ENCODE measurements around the gene NOXO1. TPM values are rescaled to one million over a fixed set of nuclear protein-coding genes. Genes with fewer than 3 reads are reported as not detected.

NOXO1 gene
- total RNA-seq, 2 experiments from 2014 or later, result 0.31 TPM; not detected in 1

DNA sequence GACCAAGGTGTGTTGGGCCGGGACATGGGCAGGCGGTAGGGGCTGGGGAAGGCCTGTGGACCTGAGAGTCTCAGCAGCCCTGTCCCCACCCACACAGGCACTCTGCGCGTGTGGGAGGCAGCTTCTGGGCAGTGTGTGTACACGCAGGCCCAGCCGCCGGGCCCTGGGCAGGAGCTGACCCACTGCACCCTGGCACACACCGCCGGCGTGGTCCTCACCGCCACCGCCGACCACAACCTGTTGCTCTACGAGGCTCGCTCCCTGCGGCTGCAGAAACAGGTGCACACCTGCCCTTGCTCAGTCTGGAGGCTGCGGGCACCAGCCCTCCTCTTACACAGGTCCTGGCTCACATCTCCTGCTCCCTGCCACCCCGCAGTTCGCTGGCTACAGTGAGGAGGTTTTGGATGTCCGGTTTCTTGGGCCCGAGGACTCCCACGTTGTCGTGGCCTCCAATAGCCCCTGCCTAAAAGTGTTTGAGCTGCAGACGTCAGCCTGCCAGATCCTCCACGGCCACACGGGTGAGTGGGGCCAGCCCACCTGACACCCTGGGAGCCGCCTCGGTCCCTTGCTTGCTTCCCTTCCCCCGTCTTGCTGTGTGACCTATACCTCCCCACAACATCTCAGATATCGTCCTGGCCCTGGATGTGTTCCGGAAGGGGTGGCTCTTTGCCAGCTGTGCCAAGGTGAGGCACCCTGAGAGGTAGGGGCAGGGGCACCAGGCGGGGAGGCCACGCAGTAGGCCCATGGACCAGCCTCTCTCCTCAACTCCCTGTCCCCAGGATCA lies 5.6 kb downstream of the NOXO1 start:
- H3K4me3 Mint-ChIP-seq, result no peak overlapping the region

DNA sequence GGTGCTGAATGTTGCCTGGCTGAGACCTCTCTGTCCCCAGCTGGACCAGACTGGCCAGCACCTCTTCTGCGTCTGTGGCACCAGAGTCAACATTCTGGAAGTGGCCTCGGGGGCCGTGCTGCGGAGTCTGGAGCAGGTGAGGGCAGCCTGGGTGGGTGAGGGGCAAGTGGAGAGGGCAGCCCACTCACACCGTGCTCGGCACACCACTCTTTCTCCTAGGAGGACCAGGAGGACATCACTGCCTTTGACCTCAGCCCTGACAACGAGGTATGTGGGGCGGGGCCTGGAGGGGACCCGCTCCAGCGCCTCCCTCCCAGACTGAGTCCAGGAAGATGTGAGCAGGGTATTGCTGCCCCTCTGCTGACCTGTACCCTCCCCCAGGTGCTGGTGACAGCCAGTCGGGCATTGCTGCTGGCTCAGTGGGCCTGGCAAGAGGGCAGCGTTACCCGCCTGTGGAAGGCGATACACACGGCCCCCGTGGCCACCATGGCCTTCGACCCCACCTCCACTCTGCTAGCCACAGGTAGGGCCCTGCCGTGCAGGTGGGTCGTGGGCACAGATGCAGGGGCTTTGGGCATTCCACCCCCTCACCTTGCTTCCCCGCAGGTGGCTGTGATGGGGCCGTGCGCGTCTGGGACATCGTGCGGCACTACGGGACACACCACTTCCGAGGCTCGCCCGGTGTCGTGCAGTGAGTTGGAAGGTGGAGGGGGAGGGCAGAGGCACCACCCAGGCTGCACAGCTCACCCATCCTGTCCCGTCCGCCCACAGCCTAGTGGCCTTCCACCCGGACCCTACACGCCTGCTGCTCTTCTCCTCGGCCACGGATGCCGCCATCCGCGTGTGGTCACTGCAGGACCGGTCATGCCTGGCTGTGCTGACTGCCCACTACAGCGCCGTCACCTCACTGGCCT lies 6.9 kb downstream of the NOXO1 start:
- Mint-ChIP-seq H3K36me3 (ENCODE audit: low read depth) (peaks cover 45% of the 10 kb centered on the region), H3K27ac (no peak overlapping the region), H3K4me3 (no peak overlapping the region), H3K9me3 (no peaks in the 10 kb centered on the region), H3K27me3 (no peaks in the 10 kb centered on the region), H3K4me1 (ENCODE audit: low read depth) (peaks cover 21% of the 10 kb centered on the region)
- DNase-seq (no peak), ATAC-seq (no peak)
- CTCF ChIA-PET, result interaction anchor here (2.0 kb wide), 1 partner anchor 30 kb away, joined by 4 read pairs; no protein-coding TSS in a partner anchor
- TF ChIP-seq, protein P1, sequence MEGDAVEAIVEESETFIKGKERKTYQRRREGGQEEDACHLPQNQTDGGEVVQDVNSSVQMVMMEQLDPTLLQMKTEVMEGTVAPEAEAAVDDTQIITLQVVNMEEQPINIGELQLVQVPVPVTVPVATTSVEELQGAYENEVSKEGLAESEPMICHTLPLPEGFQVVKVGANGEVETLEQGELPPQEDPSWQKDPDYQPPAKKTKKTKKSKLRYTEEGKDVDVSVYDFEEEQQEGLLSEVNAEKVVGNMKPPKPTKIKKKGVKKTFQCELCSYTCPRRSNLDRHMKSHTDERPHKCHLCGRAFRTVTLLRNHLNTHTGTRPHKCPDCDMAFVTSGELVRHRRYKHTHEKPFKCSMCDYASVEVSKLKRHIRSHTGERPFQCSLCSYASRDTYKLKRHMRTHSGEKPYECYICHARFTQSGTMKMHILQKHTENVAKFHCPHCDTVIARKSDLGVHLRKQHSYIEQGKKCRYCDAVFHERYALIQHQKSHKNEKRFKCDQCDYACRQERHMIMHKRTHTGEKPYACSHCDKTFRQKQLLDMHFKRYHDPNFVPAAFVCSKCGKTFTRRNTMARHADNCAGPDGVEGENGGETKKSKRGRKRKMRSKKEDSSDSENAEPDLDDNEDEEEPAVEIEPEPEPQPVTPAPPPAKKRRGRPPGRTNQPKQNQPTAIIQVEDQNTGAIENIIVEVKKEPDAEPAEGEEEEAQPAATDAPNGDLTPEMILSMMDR (IDR thresholded peaks at IDR 0.05), result no peak
- POLR2A ChIA-PET, result interaction anchor here (0.9 to 29.2 kb wide), 6 partner anchors 8 to 16 kb away, joined by 3 to 505 read pairs (median 6); partner anchors contain the start of genes NDUFB10, RNF151, RPS2 and TBL3
- intact Hi-C loops (cut with micrococcal nuclease), result no loop called here

More for the DNA sequence above, 5.6 kb downstream of the NOXO1 start:
- DNase-seq (no peak), ATAC-seq (no peak)
- TF ChIP-seq, protein P1 (IDR thresholded peaks at IDR 0.05), result no peak
- Mint-ChIP-seq H3K9me3 (no peaks in the 10 kb centered on the region), H3K27ac (no peak overlapping the region), H3K27me3 (peaks cover 5% of the 10 kb centered on the region), H3K4me1 (ENCODE audit: low read depth) (peaks cover 21% of the 10 kb centered on the region), H3K36me3 (ENCODE audit: low read depth) (peaks cover 46% of the 10 kb centered on the region)
- ChIA-PET CTCF (no interaction called here), POLR2A (interaction anchor here (0.8 to 29.2 kb wide), 5 partner anchors 9 to 179 kb away, joined by 3 to 505 read pairs (median 4); partner anchors contain the start of genes GFER, NDUFB10, RNF151 and RPS2)
- intact Hi-C loops (cut with micrococcal nuclease), result no loop called here

DNA sequence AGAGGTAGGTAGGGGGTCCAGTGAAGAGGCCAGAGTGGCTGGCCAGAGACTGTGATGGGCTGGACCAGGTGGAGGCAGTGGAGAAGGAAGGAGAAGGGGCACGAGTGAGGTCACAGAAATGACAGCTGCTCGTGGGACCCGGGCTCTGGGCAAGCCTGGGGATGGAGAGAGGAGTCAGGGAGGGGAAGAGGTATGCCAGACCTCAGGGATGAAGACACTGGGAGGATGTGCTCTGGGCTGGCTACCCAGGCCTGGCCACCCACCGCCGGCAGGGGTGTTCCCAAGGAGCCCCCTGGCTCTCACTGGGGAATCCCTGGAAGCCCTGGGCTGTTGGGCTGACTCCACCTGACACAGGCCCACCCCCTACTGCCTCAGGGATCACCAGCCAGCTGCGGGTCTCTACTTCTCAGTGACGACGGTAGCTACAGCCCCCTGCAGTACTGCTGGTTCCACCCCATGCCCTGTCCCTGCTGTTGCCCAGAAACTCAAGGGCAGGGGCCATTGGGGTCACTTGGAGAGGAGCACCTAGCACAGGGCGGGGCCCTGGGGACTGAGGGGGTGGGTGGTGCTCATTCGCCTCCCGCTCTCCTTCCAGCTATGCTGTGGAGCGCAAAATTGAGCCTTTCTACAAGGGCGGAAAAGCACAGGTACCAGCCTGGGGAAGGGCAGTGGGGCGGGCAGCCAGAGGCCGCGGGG lies 7.7 kb downstream of the NOXO1 start:
- ChIA-PET POLR2A (interaction anchor here (1.3 to 29.2 kb wide), 4 partner anchors 8 to 17 kb away, joined by 3 to 505 read pairs (median 6); partner anchors contain the start of genes NDUFB10, RNF151, RPS2 and TBL3), CTCF (interaction anchor here (1.1 to 2.0 kb wide), 2 partner anchors 30 to 167 kb away, joined by 3 to 4 read pairs; no protein-coding TSS in a partner anchor)
- no peaks in the 10 kb centered on the region for H3K9me3 Mint-ChIP-seq
- intact Hi-C loops (cut with micrococcal nuclease), result no loop called here
- TF ChIP-seq, protein P1 (IDR thresholded peaks at IDR 0.05), result no peak
- no peaks in the 10 kb centered on the region for H3K27me3 Mint-ChIP-seq
- peak overlapping the region; percentile 24 for H3K4me3 Mint-ChIP-seq
- DNase-seq (no peak), ATAC-seq (no peak)
- peaks cover 42% of the 10 kb centered on the region for H3K36me3 Mint-ChIP-seq (ENCODE audit: low read depth)
- peaks cover 20% of the 10 kb centered on the region for H3K4me1 Mint-ChIP-seq (ENCODE audit: low read depth)
- no peak overlapping the region for H3K27ac Mint-ChIP-seq

DNA sequence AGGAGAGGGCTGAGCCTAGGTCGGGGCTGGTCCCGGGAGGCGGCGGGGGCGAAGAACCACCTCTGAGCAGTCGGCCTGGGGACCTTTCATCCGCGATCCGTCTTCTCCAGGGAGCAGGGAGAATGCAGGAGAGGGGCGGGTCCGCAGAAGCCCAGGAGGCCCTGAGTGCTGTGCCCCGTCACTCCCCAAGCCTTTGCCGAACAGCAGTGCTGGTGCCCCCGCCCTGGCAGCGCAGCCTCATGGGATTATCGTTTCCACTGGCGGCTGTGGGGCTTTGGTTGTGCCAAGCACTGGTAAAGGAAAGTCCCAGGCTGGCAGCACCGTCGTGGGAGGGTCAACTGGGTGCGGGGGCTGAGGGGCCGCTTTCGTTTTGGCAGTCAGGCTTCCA lies 8.8 kb downstream of the NOXO1 start:
- Mint-ChIP-seq H3K36me3 (ENCODE audit: low read depth) (peaks cover 34% of the 10 kb centered on the region), H3K9me3 (no peaks in the 10 kb centered on the region), H3K27ac (peak overlapping the region; percentile 94), H3K4me3 (peak overlapping the region; percentile 95), H3K27me3 (no peaks in the 10 kb centered on the region), H3K4me1 (ENCODE audit: low read depth) (peaks cover 20% of the 10 kb centered on the region)
- intact Hi-C loops (cut with micrococcal nuclease), result no loop called here
- ChIA-PET CTCF (interaction anchor here (1.0 to 1.3 kb wide), 4 partner anchors 10 to 168 kb away, joined by 3 to 6 read pairs (median 3); no protein-coding TSS in a partner anchor), POLR2A (interaction anchor here (0.7 to 29.2 kb wide), 6 partner anchors 7 to 182 kb away, joined by 3 to 505 read pairs (median 14); partner anchors contain the start of genes GFER, NDUFB10, NOXO1 and RNF151)
- ATAC-seq (peak; percentile 3), DNase-seq (peak; percentile 33)
- TF ChIP-seq, protein P1 (IDR thresholded peaks at IDR 0.05), result no peak

All from activated CD8-positive, alpha-beta T cell treated with anti-CD3 and anti-CD28 coated beads for 36 hours (primary cell).